Ureter (tissue), 1 donor: ENCODE measurements around the gene CACNA1H. TPM values are rescaled to one million over a fixed set of nuclear protein-coding genes. Genes with fewer than 3 reads are reported as not detected.
A peak's percentile ranks its signal among the peaks of the same experiment; 100 is the strongest.
"Not testable (repeated sequence)": the region's sequence is repeated elsewhere in the genome, so short reads cannot be mapped to it uniquely, and the experiment has no call there.

Experiments
- DNase-seq: peaks from one replicate; pipeline ENCODE4 v3.0.0-alpha.2; 2020; ENCODE audit warnings: low spot score
- total RNA-seq: library from RNA; stranded (reverse); gene quantifications from one replicate; pipeline ENCODE4 v1.2.4, GENCODE V29; 2023
- donor health status: DM: yes; HTN: yes; CAD: no.

CACNA1H gene
- total RNA-seq, 1 donor from 2014 or later: 24.4 TPM

DNA sequence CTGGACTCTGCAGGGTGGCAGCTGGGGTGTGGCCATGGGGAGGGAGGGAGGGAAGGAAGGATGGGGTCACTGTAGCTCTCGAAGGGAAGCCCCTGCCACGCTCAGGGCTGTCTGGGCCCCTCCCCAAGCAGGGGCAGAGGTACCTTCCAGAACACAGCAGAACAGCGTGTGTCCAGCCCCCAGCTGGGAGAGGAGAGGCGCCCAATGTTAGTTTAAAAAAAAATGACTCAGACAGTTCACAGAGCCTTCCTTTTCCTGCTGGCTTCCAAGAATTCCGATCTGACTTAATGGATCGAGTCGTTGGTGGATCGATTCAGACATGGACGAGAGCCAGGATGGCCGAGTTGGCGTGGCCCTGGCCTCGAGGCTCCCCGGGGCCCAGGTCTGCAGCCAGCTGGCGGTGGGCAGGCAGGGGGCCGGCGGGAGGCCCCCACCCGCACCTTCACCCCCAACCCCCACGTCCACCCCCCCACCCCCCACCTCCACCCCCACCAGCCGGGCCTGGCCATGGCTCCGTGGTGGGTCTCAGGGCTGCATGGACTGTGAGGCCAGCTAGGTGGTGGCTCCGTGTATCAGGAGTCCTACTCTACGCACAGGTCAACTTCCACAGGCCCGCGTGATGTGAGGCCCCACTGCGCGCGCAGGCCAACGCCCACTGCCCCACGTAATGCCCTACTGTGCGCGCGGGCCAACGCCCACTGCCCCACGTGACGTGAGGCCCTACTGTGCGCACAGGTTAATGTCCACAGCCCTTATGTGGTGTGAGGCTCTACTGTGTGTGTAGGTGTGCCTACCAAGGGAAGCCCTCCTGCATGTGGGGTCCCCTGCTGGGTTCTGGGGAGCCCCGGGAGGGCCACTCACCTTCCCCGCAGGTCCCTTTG, 21.8 kb downstream of the CACNA1H start:
- DNase-seq: no peak

DNA sequence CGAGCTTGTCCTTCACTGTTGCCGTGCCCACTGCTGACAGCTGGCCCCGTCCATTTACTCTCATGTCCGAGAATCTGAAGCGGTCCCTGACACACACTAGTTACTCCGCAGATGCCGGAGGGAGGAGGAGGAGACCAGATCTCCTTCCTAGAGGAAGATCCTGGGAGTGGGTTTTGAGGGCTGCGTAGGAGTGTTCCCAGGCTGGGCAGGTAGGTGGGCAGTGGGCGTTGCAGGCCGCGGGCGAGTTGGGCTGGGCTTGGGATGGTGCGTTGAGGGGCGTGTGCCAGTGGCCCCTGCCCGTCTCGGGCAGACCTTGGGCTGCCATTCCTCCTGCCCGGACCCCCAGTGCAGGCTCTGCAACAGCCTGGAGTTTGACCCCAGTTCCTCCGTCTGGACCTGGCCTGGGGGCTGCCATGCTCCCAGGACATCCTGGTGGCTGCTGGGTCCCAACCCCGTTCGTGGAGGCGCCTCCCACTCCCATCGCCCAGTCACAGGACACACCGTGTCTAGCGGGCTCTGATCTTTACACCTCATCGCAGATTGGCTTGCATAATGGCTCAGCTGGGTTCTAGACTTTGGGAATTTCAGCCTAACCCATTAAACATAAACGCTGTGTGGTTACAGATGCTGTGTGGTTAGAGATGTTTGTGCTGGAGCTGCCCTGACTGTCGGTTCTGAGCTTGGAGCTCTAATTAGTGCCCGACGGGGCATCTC, 22.8 kb downstream of the CACNA1H start:
- DNase-seq: no peak

DNA sequence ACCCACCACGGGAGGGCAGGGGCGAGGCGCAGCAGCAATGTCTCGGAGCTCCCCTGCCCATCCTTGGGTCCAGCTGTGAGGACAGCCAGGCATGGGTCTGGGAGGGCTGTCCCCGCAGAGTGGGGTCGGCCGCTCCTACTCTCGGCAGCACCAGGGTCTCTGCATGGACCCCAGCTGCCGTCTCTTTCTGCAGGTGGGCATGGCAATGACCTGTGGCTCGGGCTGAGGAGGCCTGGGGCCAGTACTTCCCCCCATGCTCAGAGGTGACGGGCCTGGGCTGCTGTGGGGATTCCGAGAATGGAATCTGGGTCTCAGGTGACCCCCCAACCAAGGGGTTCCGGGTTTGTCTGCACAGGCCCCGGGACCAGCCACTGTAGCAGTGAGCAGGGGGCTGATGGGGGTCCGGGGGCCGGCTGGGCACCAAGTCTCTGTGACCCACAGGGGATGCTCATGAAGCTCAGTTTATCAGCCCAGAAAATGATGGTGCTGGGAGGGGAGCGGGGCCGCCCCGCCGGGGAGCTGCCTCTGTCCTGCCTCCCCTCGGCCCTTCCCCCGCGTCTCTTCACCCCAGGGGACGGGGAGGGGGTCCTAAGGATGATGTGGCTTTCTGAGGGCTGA, 23.5 kb downstream of the CACNA1H start:
- DNase-seq: no peak

DNA sequence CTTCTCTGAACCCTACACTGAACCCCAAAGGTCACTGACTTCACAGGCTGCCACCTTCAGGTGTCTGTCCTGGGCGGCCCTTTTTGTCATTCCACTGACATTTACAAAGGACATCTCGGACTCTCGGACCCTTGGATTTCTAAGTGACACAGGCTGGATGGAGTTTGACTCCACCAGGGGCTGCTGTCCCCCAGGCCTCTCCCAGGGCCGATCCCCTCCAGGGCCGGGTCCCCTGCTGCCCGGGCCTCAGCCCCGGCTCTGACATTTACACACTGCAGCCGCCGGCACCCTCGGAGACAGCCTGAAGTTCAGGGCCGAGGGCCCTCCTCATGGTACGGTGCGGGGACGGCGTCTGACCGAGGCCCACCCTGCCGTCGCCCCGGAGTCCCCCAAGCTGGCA, 24.1 kb downstream of the CACNA1H start:
- no peak for DNase-seq

DNA sequence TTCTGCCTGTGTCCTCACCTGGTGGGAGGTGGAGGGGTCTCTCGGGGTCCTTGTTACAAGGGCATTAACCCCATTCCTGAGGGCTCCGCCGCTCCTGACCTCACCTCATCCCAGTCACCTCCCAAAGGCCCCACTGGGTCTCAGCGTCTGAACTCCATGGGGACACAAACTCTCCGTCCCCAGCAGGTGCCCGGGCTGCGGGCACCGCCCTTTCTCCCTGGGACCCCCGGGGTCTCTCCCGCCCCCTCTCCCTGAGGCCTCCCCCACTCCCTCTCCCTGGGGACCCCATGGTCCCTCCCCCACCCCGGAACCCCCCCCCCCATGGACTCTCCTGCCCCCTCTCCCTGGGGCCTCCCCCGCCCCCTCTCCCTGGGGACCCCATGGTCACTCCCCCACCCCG, 24.8 kb downstream of the CACNA1H start:
- DNase-seq: no peak

DNA sequence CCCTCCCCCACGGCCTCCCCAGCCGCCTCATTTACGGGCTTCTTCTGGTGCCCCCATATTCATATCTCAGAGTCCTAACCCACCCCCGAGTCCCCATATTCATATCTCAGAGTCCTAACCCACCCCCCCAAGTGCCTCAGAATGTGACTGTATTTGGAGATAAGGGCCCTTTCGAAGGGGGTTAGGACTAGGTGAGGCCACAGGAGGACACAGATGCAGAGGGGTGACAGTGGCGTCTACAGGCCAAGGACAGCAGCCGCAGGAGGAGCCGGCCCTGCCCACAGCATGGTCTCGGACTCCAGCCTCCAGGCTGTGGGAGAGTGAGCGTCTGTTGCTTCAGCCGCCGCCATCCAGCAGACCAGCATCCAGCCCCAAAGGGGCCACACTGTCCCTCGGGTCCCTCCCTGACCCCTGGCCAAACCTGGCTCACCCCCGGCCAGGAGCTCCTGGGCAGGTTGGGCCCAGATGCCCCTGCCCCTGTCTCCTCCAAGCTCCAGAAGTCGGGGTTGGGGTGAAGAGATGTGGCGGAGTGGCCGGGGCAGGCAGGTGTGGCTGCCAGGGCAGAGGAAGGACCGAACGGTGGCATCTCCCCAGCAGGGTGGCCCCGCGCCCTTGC, 25.5 kb downstream of the CACNA1H start:
- DNase-seq: no peak

DNA sequence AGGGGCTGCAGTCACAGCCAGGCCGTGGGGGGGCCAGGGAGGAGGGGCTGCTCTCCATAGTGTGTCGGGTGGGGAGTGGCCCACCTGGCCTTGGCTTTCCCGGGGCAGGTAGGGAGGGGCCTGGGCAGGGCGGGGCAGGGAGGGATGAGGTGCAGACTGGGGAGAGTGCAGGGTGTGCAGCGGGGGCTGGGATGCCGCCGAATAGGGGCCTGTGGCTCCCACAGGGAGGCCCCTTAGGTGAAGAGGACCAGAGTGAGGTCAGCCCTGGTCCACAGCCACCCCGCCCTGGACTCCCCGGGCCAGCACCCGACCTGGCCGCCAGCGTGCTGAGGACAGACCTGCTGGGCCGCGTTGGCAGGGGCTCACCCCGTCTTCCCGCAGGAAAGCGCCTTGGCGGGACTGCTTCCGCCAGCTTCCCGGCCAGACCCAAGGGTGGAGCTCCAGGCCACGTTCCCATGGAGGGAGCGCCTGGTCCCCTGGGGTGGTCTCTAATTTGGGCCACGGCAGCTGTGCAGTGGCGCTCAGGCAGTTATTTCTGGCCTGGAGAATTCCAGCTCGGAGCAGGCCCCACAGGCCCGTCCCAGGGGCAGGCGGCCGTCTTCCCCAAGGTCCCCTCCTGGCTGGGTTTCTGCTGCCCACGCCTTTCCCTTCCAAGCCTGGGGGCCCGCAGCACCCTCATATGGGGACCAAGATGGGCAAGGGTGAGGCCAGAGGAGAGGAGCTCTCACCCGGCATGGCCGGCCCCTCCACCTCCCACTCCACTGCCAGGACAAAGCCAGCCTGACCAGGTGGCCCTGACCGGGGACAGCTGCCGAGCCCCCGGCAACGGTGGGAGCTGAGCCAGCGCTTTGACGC, 27.9 kb downstream of the CACNA1H start:
- no peak for DNase-seq

DNA sequence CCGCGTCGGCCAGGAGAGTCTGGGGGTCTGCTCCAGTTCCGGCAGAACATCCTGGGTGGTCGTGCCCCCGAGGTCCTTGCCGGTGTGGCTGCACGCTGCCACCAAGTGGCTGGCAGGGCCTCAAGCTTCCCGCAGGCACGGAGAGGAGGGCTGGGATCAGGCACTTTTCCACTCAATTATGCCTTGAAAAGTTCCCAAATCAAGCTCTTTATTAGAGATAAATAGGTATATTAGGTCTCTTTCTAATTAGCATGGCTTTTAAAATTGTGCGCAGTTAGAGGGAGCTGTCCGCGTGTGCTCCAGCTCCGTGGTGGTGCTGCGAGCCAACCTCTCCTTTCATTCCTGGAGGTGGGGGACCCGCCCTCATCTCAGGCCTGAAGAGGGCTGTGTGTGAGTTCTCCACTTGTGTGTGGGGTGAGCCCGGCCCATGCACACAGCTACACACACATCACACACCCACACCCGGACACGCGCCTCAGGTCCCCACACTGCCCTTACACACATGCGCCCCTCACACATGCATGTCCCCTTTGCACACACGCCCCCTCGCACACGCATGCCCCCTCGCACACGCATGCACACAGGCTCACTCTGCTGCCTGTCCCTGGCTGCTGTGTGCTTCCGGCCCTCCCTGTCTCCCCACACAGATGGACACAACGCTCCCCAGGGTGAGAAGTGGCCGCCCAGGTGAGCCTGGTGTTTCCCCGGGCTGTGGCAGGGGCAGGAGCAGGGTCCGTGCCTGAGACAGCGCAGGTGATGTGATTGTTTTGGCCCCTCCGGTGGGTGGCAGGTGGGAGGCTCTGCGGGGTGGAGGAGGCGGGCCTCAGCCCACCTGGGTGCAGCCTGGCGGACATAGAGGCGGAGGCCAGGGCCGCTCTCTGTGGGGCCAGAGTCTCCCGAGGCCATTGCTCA, 28.8 kb downstream of the CACNA1H start:
- no peak for DNase-seq

DNA sequence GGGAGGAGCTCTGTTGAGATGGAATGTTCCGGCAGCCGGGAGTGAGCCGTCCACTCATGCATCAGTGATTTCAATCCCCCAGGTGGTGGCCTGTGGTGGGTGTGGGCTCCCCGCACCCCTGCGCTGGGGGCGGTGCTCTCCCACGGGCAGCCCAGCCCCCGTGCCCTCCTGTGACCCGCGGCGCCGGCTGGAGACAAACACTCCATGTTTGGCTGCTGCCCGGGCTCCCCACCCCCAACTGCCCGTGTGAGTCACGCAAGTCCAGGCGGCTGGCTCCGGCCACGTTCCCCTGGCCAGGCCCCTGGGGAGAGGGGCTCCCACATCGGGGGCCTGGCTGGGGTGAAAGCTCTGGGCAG, 29.4 kb downstream of the CACNA1H start:
- DNase-seq: peak; percentile 87

DNA sequence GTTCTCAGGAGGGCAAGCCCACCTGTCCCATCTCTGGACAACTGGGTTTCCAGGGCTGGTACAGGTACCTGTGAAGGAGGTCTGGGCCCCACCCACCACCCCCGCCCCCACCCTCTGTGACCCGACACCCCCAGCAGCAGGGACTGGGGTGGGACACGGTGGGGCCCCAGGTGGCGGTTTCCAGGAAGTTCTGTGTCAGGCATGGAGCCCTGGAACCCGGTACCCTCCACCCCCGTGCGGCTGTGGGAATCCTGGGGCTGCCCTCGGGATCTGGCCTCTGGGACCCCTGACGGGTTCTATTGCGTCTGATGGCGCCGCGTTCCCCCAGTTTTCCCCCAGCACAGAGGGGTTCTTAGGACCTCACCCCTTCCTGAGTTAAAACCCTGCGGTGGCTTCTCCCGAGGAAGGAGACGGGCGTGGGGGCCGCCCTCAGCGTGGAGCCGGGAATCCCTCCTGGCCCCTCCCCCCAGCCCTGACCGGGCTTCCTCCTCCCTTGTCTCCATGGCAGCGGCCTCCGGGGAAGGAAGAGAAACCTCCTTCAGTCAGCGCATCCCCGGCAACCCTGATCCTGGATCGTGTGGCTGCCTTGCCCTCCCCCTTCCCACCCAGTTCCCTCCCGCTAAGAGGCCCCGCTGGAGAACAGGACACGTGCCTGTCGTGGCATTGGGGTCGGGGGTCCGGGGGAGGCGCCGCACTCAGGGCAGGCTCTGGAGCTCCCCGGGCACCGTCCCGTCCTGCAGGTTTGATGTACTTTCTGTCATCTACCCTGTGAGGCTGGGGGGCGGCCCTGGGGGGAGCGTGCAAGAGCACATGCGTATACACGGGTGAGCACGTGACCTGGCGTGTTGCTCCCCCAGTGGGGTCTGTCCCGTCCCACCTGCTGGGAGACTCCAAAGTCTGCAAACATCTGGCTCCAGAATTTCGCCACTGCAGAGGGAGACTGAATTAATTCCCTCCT, 30.3 kb downstream of the CACNA1H start:
- DNase-seq: peak; percentile 79

DNA sequence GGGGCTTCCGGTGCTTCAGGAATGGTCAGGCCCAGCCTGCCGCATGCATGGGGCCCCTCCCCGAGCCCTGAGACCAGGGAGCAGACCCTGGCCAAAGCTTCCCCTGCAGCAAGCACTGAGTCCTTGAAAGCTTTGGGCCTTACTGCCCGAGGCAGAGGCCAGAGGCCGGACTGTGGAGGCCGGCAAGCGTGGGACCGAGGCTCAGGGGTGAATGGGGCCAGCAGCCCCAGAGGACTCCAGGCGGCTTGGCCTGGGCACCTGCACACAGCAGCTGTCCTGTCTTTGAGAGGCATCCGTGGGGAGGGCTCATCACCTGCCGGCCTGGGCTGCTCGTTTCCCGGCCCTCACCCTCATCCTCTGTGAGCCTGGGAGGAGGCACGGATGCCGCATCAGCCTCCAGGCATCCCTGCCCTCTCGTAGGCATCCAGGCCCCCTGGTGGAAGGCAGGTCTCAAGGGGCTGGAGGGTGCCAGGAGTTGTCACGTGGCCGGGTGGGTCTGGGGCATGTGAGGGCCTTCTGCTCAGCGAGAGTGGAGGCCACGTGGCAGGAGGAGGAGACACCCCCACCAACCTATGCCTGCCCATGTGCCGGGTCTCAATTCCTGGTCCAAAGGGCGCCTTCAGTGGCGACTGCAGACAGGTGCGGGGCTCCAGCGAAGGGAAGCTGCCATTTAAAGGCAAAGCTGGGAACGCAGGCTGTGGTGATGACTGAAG, 31.4 kb downstream of the CACNA1H start:
- no peak for DNase-seq

DNA sequence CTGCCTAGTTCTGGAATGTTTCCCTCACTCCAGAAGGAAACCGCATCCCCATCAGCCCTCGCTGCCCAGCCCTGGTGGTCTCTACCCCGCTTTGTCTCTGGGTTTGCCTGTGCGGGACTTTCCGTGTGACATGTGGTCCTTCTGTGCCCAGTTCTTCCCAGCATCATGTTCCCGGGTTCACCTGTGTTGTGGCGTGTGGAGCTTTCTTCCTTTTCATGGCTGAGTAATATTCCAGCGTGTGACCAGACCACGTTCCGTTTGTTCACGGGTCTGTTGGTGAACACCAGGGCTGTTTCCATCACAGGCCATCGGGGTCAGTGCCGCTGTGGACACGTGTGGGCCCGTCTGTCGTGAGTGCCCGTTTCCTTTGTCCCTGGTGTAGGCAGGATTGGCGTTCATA, 32.1 kb downstream of the CACNA1H start:
- DNase-seq: no peak

DNA sequence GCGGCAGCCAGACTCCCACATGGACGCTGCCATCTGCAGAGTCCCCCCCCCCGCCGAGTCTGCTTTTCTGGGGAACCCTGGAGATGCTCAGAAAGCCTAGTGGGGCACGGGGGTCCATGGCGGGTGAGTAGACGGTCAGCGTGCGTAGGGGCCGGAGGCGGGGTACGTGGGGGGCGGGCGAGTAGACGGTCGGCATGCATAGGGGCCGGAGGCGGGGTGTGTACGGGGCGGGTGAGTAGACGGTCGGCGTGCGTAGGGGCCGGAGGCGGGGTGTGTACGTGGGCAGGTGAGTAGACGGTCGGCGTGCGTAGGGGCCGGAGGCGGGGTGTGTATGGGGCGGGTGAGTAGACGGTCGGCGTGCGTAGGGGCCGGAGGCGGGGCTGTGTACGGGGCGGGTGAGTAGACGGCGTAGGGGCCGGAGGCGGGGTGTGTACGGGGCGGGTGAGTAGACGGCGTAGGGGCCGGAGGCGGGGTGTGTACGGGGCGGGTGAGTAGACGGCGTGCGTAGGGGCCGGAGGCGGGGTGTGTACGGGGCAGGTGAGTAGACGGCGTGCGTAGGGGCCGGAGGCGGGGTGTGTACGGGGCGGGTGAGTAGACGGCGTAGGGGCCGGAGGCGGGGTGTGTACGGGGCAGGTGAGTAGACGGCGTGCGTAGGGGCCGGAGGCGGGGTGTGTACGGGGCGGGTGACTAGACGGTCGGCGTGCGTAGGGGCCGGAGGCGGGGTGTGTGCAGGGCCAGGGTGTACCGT, 32.7 kb downstream of the CACNA1H start:
- peak; percentile 57 for DNase-seq

DNA sequence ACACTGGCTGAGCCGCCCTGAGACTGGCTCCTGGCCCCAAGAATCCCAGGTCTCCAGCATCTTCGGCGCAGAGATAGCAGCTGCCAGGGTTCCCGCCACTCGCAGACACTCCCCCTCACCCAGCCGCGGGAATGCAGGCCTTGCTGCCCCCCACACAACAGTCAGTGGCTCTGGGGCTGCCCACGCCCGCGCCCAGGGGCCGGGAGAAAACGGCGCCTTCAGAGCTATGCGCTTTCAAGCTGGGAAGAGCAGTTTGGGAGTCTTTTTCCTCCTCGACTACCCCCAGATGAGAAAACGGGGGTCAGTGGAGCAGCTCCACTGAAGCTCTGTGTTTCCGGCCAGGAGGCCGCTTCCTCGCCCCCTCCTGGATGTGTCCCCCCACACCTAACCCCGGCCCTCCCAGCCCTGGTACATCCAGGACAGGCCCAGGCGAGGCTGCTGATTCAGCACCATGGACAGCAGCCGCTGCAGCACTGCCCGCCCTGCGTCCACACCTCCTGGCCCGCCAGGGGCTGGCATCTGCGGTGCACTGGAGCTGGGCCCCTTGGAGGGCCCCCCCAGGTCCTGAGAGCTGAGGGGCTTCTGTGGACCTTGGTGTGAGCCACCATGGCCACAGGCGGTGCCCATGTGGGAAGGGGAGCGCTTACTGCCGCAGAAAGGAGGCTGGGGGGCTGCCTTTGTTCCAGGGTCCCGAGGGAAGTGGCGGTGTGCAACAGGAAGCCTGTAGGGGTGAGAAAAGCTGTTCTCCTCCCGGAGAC, 35.7 kb downstream of the CACNA1H start:
- peak; percentile 59 for DNase-seq

DNA sequence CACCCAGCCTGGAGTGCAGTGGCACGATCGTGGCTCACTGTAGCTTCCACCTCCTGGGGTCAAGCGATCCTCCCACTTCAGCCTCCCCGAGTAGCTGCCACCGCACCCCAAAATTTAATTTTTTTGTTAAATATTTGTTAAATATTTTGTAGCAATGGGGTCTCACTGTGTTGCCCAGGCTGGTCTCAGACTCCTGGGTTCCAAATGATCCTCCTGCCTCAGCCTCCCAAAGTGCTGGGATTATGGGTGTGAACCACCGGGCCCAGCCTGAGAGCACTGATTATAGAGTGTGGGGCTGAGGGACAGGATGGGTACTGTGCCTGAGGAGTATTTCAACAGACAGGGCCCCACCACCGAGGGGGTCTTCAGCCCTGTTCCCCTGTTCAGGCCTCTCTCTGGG, 36.5 kb downstream of the CACNA1H start:
- no peak for DNase-seq

DNA sequence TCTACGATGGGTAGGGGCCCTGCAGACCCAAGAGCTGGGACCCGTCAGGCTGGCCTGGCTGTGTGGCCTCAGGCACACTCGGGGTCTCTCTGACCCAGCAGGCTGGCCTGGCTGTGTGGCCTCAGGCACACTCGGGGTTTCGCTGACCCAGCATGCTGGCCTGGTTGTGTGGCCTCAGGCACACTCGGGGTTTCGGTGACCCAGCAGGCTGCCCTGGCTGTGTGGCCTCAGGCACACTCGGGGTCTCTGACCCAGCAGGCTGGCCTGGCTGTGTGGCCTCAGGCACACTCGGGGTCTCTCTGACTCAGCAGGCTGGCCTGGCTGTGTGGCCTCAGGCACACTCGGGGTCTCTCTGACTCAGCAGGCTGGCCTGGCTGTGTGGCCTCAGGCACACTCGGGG, 37.9 kb downstream of the CACNA1H start:
- not testable (repeated sequence) for DNase-seq
